Heart right ventricle (tissue), 16 donors: Measurements from ENCODE around the gene TIMP2. TPM values are rescaled to one million over a fixed set of nuclear protein-coding genes. Genes with fewer than 3 reads are reported as not detected.
A peak's percentile ranks its signal among the peaks of the same experiment; 100 is the strongest.

Experiments used
- ATAC-seq, 8 donors: fragments of 200-7000 bp; cut with Tn5 transposase; one replicate each; pipeline ENCODE4 v1.9.1; 2020; ENCODE audit warnings: mild to moderate bottlenecking in 8 of 8, moderate library complexity in 8 of 8, moderate number of reproducible peaks in 1 of 8
- DNase-seq, 2 donors: peaks; one replicate each; pipeline ENCODE4 v3.0.0-alpha.2; 2020
- H3K27ac ChIP-seq, 10 donors: fragments of 200-600 bp; sonication (generic) in 2 of 10; one replicate each; pipeline versions ENCODE4 v1.5.0 to v1.8.0; 2020 to 2022; ENCODE audit warnings: mild to moderate bottlenecking in 3 of 10
- H3K27me3 ChIP-seq, 7 donors: fragments of 200-600 bp; one replicate each; pipeline ENCODE4 v1.8.0; 2021 to 2022; ENCODE audit warnings: mild to moderate bottlenecking in 2 of 7
- H3K36me3 ChIP-seq, 9 donors: fragments of 200-600 bp; sonication (generic) in 1 of 9; one replicate each; pipeline versions ENCODE4 v1.5.0 to v1.8.0; 2020 to 2022; ENCODE audit warnings: mild to moderate bottlenecking in 2 of 9
- H3K4me1 ChIP-seq, 9 donors: fragments of 200-600 bp; sonication (generic) in 1 of 9; one replicate each; pipeline versions ENCODE4 v1.5.0 to v1.8.0; 2020 to 2022; ENCODE audit warnings: mild to moderate bottlenecking in 4 of 9
- H3K4me3 ChIP-seq, 10 donors: fragments of 200-600 bp; sonication (generic) in 2 of 10; one replicate each; pipeline versions ENCODE4 v1.5.0 to v1.8.0; 2020 to 2022; ENCODE audit warnings: mild to moderate bottlenecking in 7 of 10, moderate library complexity in 2 of 10
- H3K9me3 ChIP-seq, 11 donors: fragments of 200-600 bp in 10 of 11; sonication (generic) in 2 of 11; one replicate each; pipeline versions ENCODE4 v1.5.0 to v1.8.0; 2013 to 2022; ENCODE audit warnings: mild to moderate bottlenecking in 2 of 11, control low read depth in 1 of 11, moderate library complexity in 1 of 11
- CTCF ChIP-seq, 9 donors: fragments of 200-600 bp; sonication (generic) in 2 of 9; IDR thresholded peaks; one replicate each; pipeline versions ENCODE4 v1.5.0 to v1.8.0; 2021 to 2022; ENCODE audit warnings: antibody characterized with exemption in 9 of 9, mild to moderate bottlenecking in 5 of 9, moderate library complexity in 1 of 9
- WGBS, 2 donors: extraction: QIAGEN DNeasy Blood & Tissue Kit; methylation state at CpG; one replicate each; pipeline ENCODE4 v1.1.7; 2013; ENCODE audit warnings: inconsistent platforms in 1 of 2; 5-methylcytosine and 5-hydroxymethylcytosine counted together
- intact Hi-C, 10 donors: fragments of 100-400 bp; cut with DNase I; formaldehyde crosslinking; loops; one replicate each; pipeline versions ENCODE4 v1.11.1 to v1.14.2; 2022
- polyA plus RNA-seq, 2 donors: library from polyadenylated mRNA; stranded (reverse); fragments of 200-250 nt; gene quantifications; one replicate each; pipeline ENCODE4 v1.2.3, GENCODE V29; 2013
- total RNA-seq, 10 donors: library from RNA; stranded (reverse); fragmentation: NEBNext Ultra II Directional in 3 of 10; extraction: Animal tissue kit (Norgen Biotek cat#: 25700) in 3 of 10; gene quantifications; one replicate each; pipeline versions ENCODE4 v1.2.1 to v1.2.4, GENCODE V29; 2021 to 2023
- donor health status: Arrhythmogenic right ventricular cardiomyopathy.
- donor health status: ischemic (EF 13 %, LVEDD 7.1; RV severe dilation, severe dysfunction).
- donor health status: healthy with polysubstance abuse.
- donor health status: DM: no; HTN: yes; CAD: no.
- donor health status: DM: no; HTN: no; CAD: no.
- donor health status: ischemic (EF 25% LVEDD 6.9; RV normal size, moderate dysfunction).
- donor health status: ischemic (EF 25% LVEDD 5.7; RV mildly dilated, moderate dysfunction).
- donor health status: healthy.
- donor health status: DM: yes; HTN: yes; CAD: no.
- donor health status: Ischemic cardiomyopathy.
- donor health status: ischemic (EF 35%, LVEDD 5.7; RV mildly dilated, moderate dysfunction).
- donor health status: nonischemic (EF 11% LVEDD 7.7; RV severe dilation, severe dysfunction).
- donor health status: DM: yes; HTN: yes; CAD: no.
- donor health status: PGD.
- donor health status: ischemic (EF 29% LVEDD 5.4; RV normal size, mild dysfunction).
- donor health status: nonischemic (EF 23%, LVEDD 6.1; RV moderate dilation, normal function).

Gene TIMP2
- total and polyA plus RNA-seq, 12 donors: 32.4 to 118 (median 96.7) TPM

GRCh38 chr17:78967782-78968362, 42.7 kb upstream of the TIMP2 start:
- no peak for DNase-seq
- Histone ChIP-seq H3K4me3 (no peak overlapping the region), H3K36me3 (peaks cover 0 to 52% (median 0%) of the 10 kb centered on the region in 9 donors), H3K27me3 (no peaks in the 10 kb centered on the region), H3K4me1 (peaks cover 0 to 20% (median 14%) of the 10 kb centered on the region in 9 donors), H3K27ac (no peak overlapping the region), H3K9me3 (no peaks in the 10 kb centered on the region)
- no peak for ATAC-seq
- no peak for TF ChIP-seq CTCF (IDR thresholded peaks at IDR 0.05)
- 86 to 90% methylated on average over 21 of the region's 21 CpGs for WGBS, 2 donors
- intact Hi-C loops: loop anchor here in 1 of 10 donors (5.0 kb wide), 1 partner anchor 101 kb away; no protein-coding TSS in a partner anchor

- peaks cover 0 to 18% (median 14%) of the 10 kb centered on the region in 9 donors for H3K4me1 ChIP-seq
- H3K9me3 ChIP-seq: no peaks in the 10 kb centered on the region
- no peak for TF ChIP-seq CTCF (IDR thresholded peaks at IDR 0.05)
- ATAC-seq (no peak), DNase-seq (no peak)
- 82 to 86% methylated on average over 23 of the region's 23 CpGs for WGBS, 2 donors
- intact Hi-C loops: loop anchor here in 1 of 10 donors (5.0 kb wide), 1 partner anchor 100 kb away; no protein-coding TSS in a partner anchor
- no peaks in the 10 kb centered on the region for H3K27me3 ChIP-seq
- H3K27ac ChIP-seq: no peak overlapping the region
- H3K4me3 ChIP-seq: no peak overlapping the region
- H3K36me3 ChIP-seq: peaks cover 0 to 43% (median 0%) of the 10 kb centered on the region in 9 donors
Observed at GRCh38 chr17:78966910-78967600, 41.9 kb upstream of the TIMP2 start.

- Histone ChIP-seq H3K27me3 (no peaks in the 10 kb centered on the region), H3K27ac (no peak overlapping the region), H3K9me3 (no peaks in the 10 kb centered on the region), H3K4me1 (peaks cover 0 to 13% (median 8%) of the 10 kb centered on the region in 9 donors), H3K4me3 (no peak overlapping the region), H3K36me3 (peaks cover 0 to 40% (median 0%) of the 10 kb centered on the region in 9 donors)
- 79 to 81% methylated on average over 26 of the region's 26 CpGs for WGBS, 2 donors
- ATAC-seq (peak in 4 of 8 donors; percentile 3 to 27 (median 20)), DNase-seq (no peak)
- intact Hi-C loops: loop anchor here in 1 of 10 donors (5.0 kb wide), 1 partner anchor 99 kb away; no protein-coding TSS in a partner anchor
- TF ChIP-seq CTCF (IDR thresholded peaks at IDR 0.05): no peak
Observed at GRCh38 chr17:78966123-78966813, 41.1 kb upstream of the TIMP2 start.

GRCh38 chr17:78965491-78965924, 40.3 kb upstream of the TIMP2 start:
- intact Hi-C loops: loop anchor here in 1 of 10 donors (5.0 kb wide), 1 partner anchor 98 kb away; no protein-coding TSS in a partner anchor
- no peak for TF ChIP-seq CTCF (IDR thresholded peaks at IDR 0.05)
- no peaks in the 10 kb centered on the region for H3K9me3 ChIP-seq
- no peaks in the 10 kb centered on the region for H3K27me3 ChIP-seq
- ATAC-seq (no peak), DNase-seq (no peak)
- peaks cover 0 to 13% (median 4%) of the 10 kb centered on the region in 9 donors for H3K4me1 ChIP-seq
- peaks cover 0 to 39% (median 0%) of the 10 kb centered on the region in 9 donors for H3K36me3 ChIP-seq
- H3K27ac ChIP-seq: no peak overlapping the region
- H3K4me3 ChIP-seq: no peak overlapping the region
- WGBS, 2 donors: 72 to 77% methylated on average over 8 of the region's 8 CpGs
